K562 (cell line): ENCODE data around the gene NT5C1A. TPM values are rescaled to one million over a fixed set of nuclear protein-coding genes. Genes with fewer than 3 reads are reported as not detected.

ENCODE experiments used
- ATAC-seq: fragments of 200-7000 bp; cut with Tn5 transposase; 3 replicates; pipeline ENCODE4 v1.9.1; 2020; ENCODE audit warnings: moderate library complexity
- BruUV-seq: library from RNA; stranded (reverse); fragments of 400-500 nt; replicated peaks from 2 replicates; lab custom pipeline; 2021; lab: Mats Ljungman, UMichigan
- CTCF ChIA-PET: fragments of 300-600 bp; formaldehyde crosslinking; extraction: SDS; loops from one replicate; lab custom pipeline; 2021; ENCODE audit warnings: low intra/inter-chr PET ratio; lab: Yijun Ruan, JAX
- POLR2A ChIA-PET: fragments of 300-600, 350-650 bp; sonication (Branson Sonifier 250); formaldehyde crosslinking; extraction: SDS; loops from one replicate; lab custom pipeline; 2021; ENCODE audit warnings: antibody characterized with exemption, inconsistent platforms; lab: Yijun Ruan, JAX
- DNase-seq, 4 experiments: peaks; one replicate each; pipeline versions ENCODE4 v3.0.0 to v3.0.0-alpha.2; 2011 to 2018; ENCODE audit warnings: low spot score in 3 of 4, mixed read lengths in 3 of 4; ENCODE audit errors: extremely low read depth in 1 of 4
- FAIRE-seq: peaks from 2 replicates; lab custom pipeline; 2011; peaks lifted over from hg19 to GRCh38; lab: Jason Lieb, UNC
- H2AFZ ChIP-seq: 2 replicates; pipeline ENCODE4 v1.6.0; 2011; ENCODE audit warnings: low read depth, low read length, control low read depth, inconsistent platforms
- H3K27ac ChIP-seq: fragments of 200-600 bp; 3 replicates; pipeline ENCODE4 v1.8.0; 2011; ENCODE audit warnings: low read depth, mild to moderate bottlenecking, control low read depth, inconsistent platforms, low read length, moderate library complexity, mixed read lengths; ENCODE audit errors: extremely low read depth
- H3K27me3 ChIP-seq, 2 experiments: fragments of 300-600 bp in 1 of 2; 2 replicates in 1 of 2; 3 replicates in 1 of 2; pipeline versions ENCODE4 v1.6.0 to v1.8.0; 2011; ENCODE audit warnings: inconsistent platforms in 2 of 2, low read length in 2 of 2, mild to moderate bottlenecking in 1 of 2, mixed read lengths in 1 of 2, moderate library complexity in 1 of 2; ENCODE audit not compliant: control insufficient read depth in 2 of 2, insufficient read depth in 2 of 2
- H3K36me3 ChIP-seq: fragments of 300-600 bp; 3 replicates; pipeline ENCODE4 v1.8.0; 2011; ENCODE audit warnings: mild to moderate bottlenecking, low read length, inconsistent platforms; ENCODE audit not compliant: control insufficient read depth, insufficient read depth
- H3K4me1 ChIP-seq, 2 experiments: fragments of 200-600 bp in 1 of 2; replicated peaks in 1 of 2; 2 replicates in 1 of 2; 3 replicates in 1 of 2; pipeline versions ENCODE4 v1.5.1 to v1.8.0; 2011; ENCODE audit warnings: inconsistent platforms in 2 of 2, low read length in 2 of 2, mild to moderate bottlenecking in 1 of 2, mixed read lengths in 1 of 2, moderate library complexity in 1 of 2; ENCODE audit not compliant: control insufficient read depth in 2 of 2, insufficient read depth in 2 of 2
- H3K4me2 ChIP-seq: 2 replicates; pipeline ENCODE4 v1.6.1; 2011; ENCODE audit warnings: low read length, control low read depth, inconsistent platforms, mixed read lengths; ENCODE audit not compliant: insufficient read depth
- H3K4me3 ChIP-seq: fragments of 200-600 bp; sonication (generic), shearing (Covaris generic); 2 replicates; pipeline ENCODE4 v1.5.1; 2016; ENCODE audit warnings: control low read depth, inconsistent platforms
- H3K79me2 ChIP-seq: fragments of 200-600 bp; 3 replicates; pipeline ENCODE4 v1.8.0; 2011; ENCODE audit warnings: low read length, inconsistent platforms; ENCODE audit not compliant: control insufficient read depth, insufficient read depth
- H3K9ac ChIP-seq, 2 experiments: 2 replicates each; pipeline versions ENCODE4 v1.6.0 to v1.6.1; 2011; ENCODE audit warnings: low read depth in 2 of 2, low read length in 2 of 2, control low read depth in 1 of 2, inconsistent platforms in 1 of 2, mild to moderate bottlenecking in 1 of 2, mixed read lengths in 1 of 2; ENCODE audit not compliant: insufficient read depth in 1 of 2
- H3K9me1 ChIP-seq: one replicate; pipeline ENCODE4 v1.6.0; 2011; ENCODE audit warnings: inconsistent platforms, mild to moderate bottlenecking, low read length, moderate library complexity; ENCODE audit not compliant: control insufficient read depth, insufficient read depth
- H3K9me3 ChIP-seq: replicated peaks from 2 replicates; pipeline ENCODE4 v1.5.1; 2011; ENCODE audit warnings: low read depth, low read length, inconsistent platforms; ENCODE audit not compliant: control insufficient read depth, insufficient read depth
- H4K20me1 ChIP-seq: replicated peaks from 2 replicates; pipeline ENCODE4 v1.6.1; 2011; ENCODE audit warnings: low read length, inconsistent platforms, mixed read lengths; ENCODE audit not compliant: control insufficient read depth, insufficient read depth
- ARNT ChIP-seq, 2 experiments: fragments of 450-650 bp; IDR thresholded peaks; 2 replicates each; pipeline ENCODE4 v1.6.1; 2016; ENCODE audit warnings: mild to moderate bottlenecking in 1 of 2
- EGR1 ChIP-seq: fragments of 450-650 bp; conservative IDR thresholded peaks from 2 replicates; pipeline ENCODE4 v1.6.1; 2017; ENCODE audit warnings: mild to moderate bottlenecking
- ETS2 ChIP-seq: IDR thresholded peaks from 2 replicates; pipeline ENCODE4 v1.6.1; 2016; ENCODE audit warnings: borderline replicate concordance, missing genetic modification characterization, mild to moderate bottlenecking, moderate library complexity, missing compliant biosample characterization; ENCODE audit not compliant: poor library complexity, severe bottlenecking
- EZH2 ChIP-seq: IDR thresholded peaks from 2 replicates; pipeline ENCODE4 v1.6.1; 2012; ENCODE audit warnings: low read depth, mild to moderate bottlenecking, inconsistent platforms, low read length, borderline replicate concordance
- NCOA6 ChIP-seq: fragments of 450-650 bp; IDR thresholded peaks from 2 replicates; pipeline ENCODE4 v1.6.1; 2017; ENCODE audit warnings: mild to moderate bottlenecking
- NFIC ChIP-seq: fragments of 450-650 bp; IDR thresholded peaks from 2 replicates; pipeline ENCODE4 v1.6.1; 2017; ENCODE audit warnings: mild to moderate bottlenecking, inconsistent platforms
- UBTF ChIP-seq, 2 experiments: IDR thresholded peaks; 2 replicates each; pipeline ENCODE4 v1.6.1; 2012; ENCODE audit warnings: improper control_type of control experiment in 2 of 2, low read depth in 2 of 2, low read length in 2 of 2, borderline replicate concordance in 1 of 2
- YBX1 ChIP-seq: fragments of 450-650 bp; IDR thresholded peaks from 2 replicates; pipeline ENCODE4 v1.7.1; 2016; ENCODE audit warnings: mild to moderate bottlenecking
- WGBS: fragments of 100-300 bp; shearing (Covaris generic); methylation state at CpG from one replicate; pipeline ENCODE4 v1.1.6; 2016; ENCODE audit warnings: low coverage, mixed read lengths; ENCODE audit not compliant: insufficient coverage; ENCODE audit errors: missing lambda C conversion rate; 5-methylcytosine and 5-hydroxymethylcytosine counted together
- in situ Hi-C: fragments of 300-500 bp; cut with MboI; formaldehyde crosslinking; loops from 4 replicates; pipeline ENCODE4 v1.15.0; 2018; ENCODE audit warnings: inconsistent platforms, mixed read lengths
- intact Hi-C: fragments of 100-400 bp; cut with micrococcal nuclease; formaldehyde crosslinking; loops from 2 replicates; pipeline ENCODE4 v1.14.2; 2022
- polyA plus RNA-seq, 8 experiments: library from polyadenylated mRNA; depleted of rRNA in 4 of 8; stranded (reverse) in 5 of 8; unstranded in 3 of 8; fragments of >200 nt; fragmentation: Nextera tagmentation in 2 of 8; fragmentation: Illumina TruSeq in 1 of 8; extraction: Ambion mirVana in 2 of 8; extraction: Trizol in 1 of 8; gene quantifications; 2 replicates each; pipeline versions ENCODE4 v1.2.1 to v1.2.3, GENCODE V29; 2011 to 2014; ENCODE audit warnings: inconsistent platforms in 1 of 8, missing spikeins in 1 of 8
- total RNA-seq, 7 experiments: library from RNA; depleted of rRNA in 6 of 7; stranded (reverse); fragments of >200 nt in 6 of 7; fragmentation: Illumina TruSeq in 2 of 7; extraction: Trizol in 2 of 7; gene quantifications; 2 replicates each; pipeline versions ENCODE4 v1.2.1 to v1.2.3, GENCODE V29; 2011 to 2021; ENCODE audit warnings: low replicate concordance in 1 of 7
- TF ChIP-seq, protein P1 (sequence below), 2 experiments: IDR thresholded peaks; 2 replicates each; pipeline ENCODE4 v1.6.1; 2011; ENCODE audit warnings: borderline replicate concordance in 1 of 2, control low read depth in 1 of 2, low read depth in 1 of 2, low read length in 1 of 2, mild to moderate bottlenecking in 1 of 2, mixed read lengths in 1 of 2, moderate library complexity in 1 of 2; ENCODE audit not compliant: insufficient read depth in 1 of 2, insufficient read length in 1 of 2, poor library complexity in 1 of 2, severe bottlenecking in 1 of 2; ENCODE audit errors: extremely low read depth in 1 of 2

Gene NT5C1A
- total and polyA plus RNA-seq, 9 of the 15 experiments (the other 6 are each of a cell fraction or from before 2014, with no cell fraction given) = not detected

- peaks cover 52 to 70% of the 10 kb centered on the region in 2 experiments for H3K27me3 ChIP-seq
- 17% methylated on average over 3 of the region's 3 CpGs for WGBS
Measured at GRCh38 chr1:39633422-39633821, 38.5 kb downstream of the NT5C1A start.

DNA sequence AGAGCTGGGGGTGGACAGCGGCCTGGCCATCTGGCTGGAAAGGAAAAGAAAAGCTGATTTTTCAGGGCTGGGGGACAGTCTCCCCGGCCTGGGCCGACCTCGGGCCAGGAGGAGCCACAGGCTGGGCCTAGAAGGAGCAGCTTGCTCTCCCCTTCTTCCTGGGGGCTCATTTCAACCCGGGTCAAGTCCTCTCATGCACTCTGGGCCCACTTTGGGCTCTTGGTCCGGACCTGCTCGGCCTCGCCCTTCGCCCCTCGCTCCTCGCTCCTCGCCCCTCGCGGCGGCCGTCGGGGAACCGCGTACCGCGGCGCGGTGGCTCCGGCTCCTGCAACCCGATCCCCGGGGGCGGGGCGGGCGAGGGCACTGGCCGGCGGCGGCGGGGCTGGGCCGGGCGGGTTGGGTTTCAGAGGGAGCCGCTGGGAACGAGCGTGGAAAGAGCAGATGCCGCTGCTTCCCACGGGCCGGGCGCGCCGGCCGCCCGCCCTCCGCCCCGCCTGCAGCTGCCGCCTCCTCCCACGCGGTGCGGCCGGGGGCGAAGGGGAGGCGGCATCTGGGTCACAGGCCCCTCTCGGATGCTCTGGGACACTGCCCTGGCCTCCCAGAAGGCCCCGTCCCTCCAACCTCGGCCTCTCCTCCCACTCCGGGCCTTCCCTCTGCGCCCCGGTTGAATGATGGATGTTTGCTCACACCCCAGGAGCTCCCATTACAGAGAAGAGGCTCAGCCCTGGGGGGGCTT, 39.1 kb downstream of the NT5C1A start:
- in situ Hi-C loops (no loop called here), intact Hi-C loops (no loop called here)
- no peaks in the 10 kb centered on the region for H3K79me2 ChIP-seq
- H3K9ac ChIP-seq = peak overlapping the region in 1 of 2 experiments; percentile 8; a peak in 1 of 4 replicates
- H4K20me1 ChIP-seq = peaks cover 18% of the 10 kb centered on the region; the same call in 1 of the 2 replicates
- H3K4me2 ChIP-seq = no peak overlapping the region
- H3K27me3 ChIP-seq = peaks cover 52 to 75% of the 10 kb centered on the region in 2 experiments
- no peak overlapping the region for H3K27ac ChIP-seq
- no peaks in the 10 kb centered on the region for H3K36me3 ChIP-seq
- WGBS = 8% methylated on average over 26 of the region's 61 CpGs
- ChIA-PET CTCF (interaction anchor here (0.7 kb wide), 1 partner anchor 408 kb away, joined by 3 read pairs; no protein-coding TSS in a partner anchor), POLR2A (interaction anchor here (1.0 to 2.4 kb wide), 6 partner anchors 9 to 106 kb away, joined by 3 to 12 read pairs (median 4); partner anchors contain the start of gene PPIE)
- TF ChIP-seq NFIC (peak; percentile 43), NCOA6 (peak; percentile 76), UBTF (IDR thresholded peaks at IDR 0.05; ENCODE audit: borderline replicate concordance in 1 of 2, low read depth in 2 of 2, low read length in 2 of 2) (0 out of 4 replicates have a peak, but pooled peaks of 1 of the 2 experiments have one; percentile 31), ARNT (IDR thresholded peaks at IDR 0.05) (no peak), EGR1 (peak; percentile 21; the same call in 1 of the 2 replicates), YBX1 (no peak)
- TF ChIP-seq, protein P1, sequence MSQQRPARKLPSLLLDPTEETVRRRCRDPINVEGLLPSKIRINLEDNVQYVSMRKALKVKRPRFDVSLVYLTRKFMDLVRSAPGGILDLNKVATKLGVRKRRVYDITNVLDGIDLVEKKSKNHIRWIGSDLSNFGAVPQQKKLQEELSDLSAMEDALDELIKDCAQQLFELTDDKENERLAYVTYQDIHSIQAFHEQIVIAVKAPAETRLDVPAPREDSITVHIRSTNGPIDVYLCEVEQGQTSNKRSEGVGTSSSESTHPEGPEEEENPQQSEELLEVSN (IDR thresholded peaks at IDR 0.05; ENCODE audit: borderline replicate concordance in 1 of 2, extremely low read depth in 1 of 2, insufficient read depth in 1 of 2, insufficient read length in 1 of 2, low read depth in 1 of 2, low read length in 1 of 2, poor library complexity in 1 of 2, severe bottlenecking in 1 of 2) = peak; percentile 13 to 16
- no peaks in the 10 kb centered on the region for H3K9me3 ChIP-seq
- no TSS peak for BruUV-seq
- H3K4me1 ChIP-seq = peaks cover 3 to 9% of the 10 kb centered on the region in 2 experiments; a peak in 3 of 5 replicates
- ATAC-seq (peak; percentile 70), DNase-seq (peak; percentile 37 to 81 (median 68)), FAIRE-seq (no peak)
- H2AFZ ChIP-seq = no peak overlapping the region
- peaks cover 3% of the 10 kb centered on the region for H3K9me1 ChIP-seq
- no peak overlapping the region for H3K4me3 ChIP-seq

More at GRCh38 chr1:39633422-39633821, 38.5 kb downstream of the NT5C1A start:
- H3K4me3 ChIP-seq = no peak overlapping the region
- in situ Hi-C loops (no loop called here), intact Hi-C loops (no loop called here)
- 0 out of 4 replicates have a peak overlapping the region, but pooled peaks of 1 of the 2 experiments have one; percentile 45 for H3K9ac ChIP-seq
- no peak overlapping the region for H2AFZ ChIP-seq
- H3K9me3 ChIP-seq = no peaks in the 10 kb centered on the region
- H3K36me3 ChIP-seq = no peaks in the 10 kb centered on the region
- peaks cover 3 to 9% of the 10 kb centered on the region in 2 experiments; a peak in 3 of 5 replicates for H3K4me1 ChIP-seq
- TF ChIP-seq ETS2 (tag) (no peak), EZH2 (0 out of 2 replicates have a peak, but pooled peaks have one; percentile 29)
- TF ChIP-seq, all 486 proteins: peak for 1
- CTCF ChIA-PET = no interaction called here
- H3K4me2 ChIP-seq = no peak overlapping the region
- FAIRE-seq (no peak), ATAC-seq (no peak), DNase-seq (no peak)
- H4K20me1 ChIP-seq = peaks cover 18% of the 10 kb centered on the region; the same call in 1 of the 2 replicates
- no TSS peak for BruUV-seq
- H3K9me1 ChIP-seq = peaks cover 3% of the 10 kb centered on the region
- no peak overlapping the region for H3K27ac ChIP-seq
- POLR2A ChIA-PET = interaction anchor here (1.0 to 2.4 kb wide), 5 partner anchors 9 to 105 kb away, joined by 3 to 12 read pairs (median 4); partner anchors contain the start of gene PPIE
- H3K79me2 ChIP-seq = no peaks in the 10 kb centered on the region
